GM19452 (cell line): ENCODE results near the gene P2RX2.

ENCODE experiments used
- ATAC-seq: cut with Tn5 transposase; IDR thresholded peaks from one replicate; pipeline ENCODE4 v1.9.1; 2021; ENCODE audit not compliant: unreplicated experiment

P2RX2 gene

DNA sequence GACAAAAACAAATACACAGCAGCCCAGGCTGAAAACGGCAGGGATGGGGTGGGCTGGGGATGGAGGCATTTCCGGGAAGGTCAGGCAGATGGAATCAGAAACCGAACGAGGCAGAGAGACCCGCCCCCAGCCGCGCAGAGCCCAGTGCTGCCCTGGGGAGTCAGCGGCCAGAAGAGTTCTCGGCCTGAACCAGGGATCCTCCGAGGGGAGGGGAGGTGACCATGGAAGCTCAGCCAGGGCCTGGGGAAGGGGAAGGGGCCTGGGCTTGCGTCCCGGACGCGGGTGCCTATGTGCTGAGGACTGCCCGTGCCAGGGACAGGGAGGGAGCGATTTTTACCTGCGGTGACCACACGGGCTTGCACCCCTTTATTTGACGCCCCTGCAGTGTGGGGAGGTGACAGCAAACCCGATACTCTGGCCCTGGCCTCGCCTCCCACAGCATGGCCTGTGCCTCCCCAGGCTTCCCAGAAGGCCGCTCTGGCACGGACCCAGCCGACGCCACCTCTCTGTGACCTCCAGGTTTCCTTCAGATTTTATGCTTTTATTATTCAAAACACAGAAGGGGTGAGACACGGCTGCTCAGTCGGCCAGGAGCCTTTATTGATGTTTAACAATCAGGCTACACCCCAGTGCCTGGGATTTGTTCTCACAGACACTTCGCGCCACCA is 15.9 kb upstream of the P2RX2 start:
- no peak for ATAC-seq

- no peak for ATAC-seq
Observed at GRCh38 chr12:132603240-132604150, 15.1 kb upstream of the P2RX2 start.

DNA sequence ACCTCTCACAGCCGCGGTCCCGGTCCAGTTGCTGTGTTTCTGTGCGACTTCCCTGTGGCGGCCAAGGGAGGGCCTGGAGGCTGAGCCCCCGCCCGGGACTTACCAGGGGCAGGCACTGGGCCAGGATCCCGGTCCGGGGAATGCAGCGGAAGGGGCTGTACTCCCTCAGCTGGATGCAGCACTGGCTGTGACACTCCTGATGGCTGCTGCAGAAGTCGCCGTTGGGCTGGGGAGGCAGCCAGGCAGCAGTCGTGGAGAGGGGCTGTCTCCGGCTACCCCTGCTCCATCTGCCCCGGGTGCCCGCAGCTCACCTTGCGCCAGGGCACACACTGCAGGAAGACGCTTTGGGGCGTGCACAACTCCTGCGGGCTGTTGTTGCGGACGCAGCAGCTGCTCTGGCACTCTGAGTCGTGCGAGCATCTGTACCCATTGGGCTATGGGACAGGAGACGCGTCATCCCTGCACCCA is 14.4 kb upstream of the P2RX2 start:
- no peak for ATAC-seq

- no peak for ATAC-seq
Observed at GRCh38 chr12:132604668-132605441, 13.7 kb upstream of the P2RX2 start.

DNA sequence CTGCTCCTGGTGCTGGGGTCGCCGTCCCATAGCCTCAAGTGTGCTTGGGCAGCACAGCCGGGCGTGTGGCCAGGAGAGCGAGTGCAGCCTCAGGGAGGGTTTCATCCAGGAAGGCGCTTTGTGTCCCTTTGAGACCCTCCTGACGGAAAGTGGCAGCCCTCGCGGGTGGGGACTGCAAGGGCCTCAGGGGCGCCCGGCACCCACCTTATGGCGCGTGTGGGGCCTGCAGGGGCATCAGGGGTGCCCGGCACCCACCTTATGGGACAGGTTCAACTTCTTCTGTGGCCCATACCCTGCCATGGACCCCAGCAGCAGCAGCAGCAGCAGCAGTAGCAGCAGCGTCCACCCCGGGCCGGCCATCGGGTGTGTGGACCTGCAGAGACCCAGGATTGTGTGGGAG is 12.7 kb upstream of the P2RX2 start:
- ATAC-seq, result no peak

DNA sequence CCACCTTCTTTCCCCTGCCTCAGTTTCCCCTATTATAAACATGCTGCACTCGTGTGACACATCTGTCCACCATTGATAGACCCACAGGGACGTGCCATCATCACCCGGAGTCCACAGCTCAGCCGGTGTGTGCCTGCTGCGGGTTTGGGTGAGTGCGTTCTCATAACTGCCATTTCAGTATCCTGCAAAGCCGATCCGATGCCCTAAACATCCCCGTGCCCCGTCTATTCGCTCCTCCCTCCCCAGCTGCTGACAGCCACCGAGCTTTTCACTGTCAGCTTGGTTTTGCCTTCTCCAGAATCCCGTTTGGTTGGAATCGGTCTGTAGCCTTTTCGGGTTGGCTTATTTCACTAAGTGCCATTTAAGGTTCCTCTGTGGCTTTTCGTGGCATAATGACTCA is 12.1 kb upstream of the P2RX2 start:
- no peak for ATAC-seq

DNA sequence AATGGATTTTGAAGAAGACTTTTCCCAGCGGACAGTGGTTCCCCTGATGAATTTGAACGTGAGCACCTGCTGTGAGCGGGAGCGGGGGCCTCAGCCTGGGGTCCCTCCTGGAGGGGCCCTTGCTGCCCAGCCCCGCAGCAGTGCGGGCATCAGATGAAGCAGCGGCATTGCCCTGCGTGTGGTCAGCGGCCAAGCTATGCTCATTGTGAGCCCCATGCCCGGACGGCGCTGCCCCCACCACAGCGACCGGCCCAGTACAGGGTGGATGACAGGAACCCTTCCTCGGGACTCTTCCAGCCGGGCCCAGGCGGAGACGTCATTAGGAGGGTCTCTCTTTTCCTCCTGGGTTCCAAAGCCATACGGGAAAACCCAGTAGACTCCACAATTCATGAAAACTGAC is 11.6 kb upstream of the P2RX2 start:
- no peak for ATAC-seq

- ATAC-seq, result no peak
Observed at GRCh38 chr12:132608231-132609171, 10.1 kb upstream of the P2RX2 start.

GRCh38 chr12:132610051-132610759 is 8.4 kb upstream of the P2RX2 start, which contains the start of gene LRCOL1:
Gene LRCOL1 (minus strand): TSS chr12:132610582. CDS start chr12:132606251, 4,331 bp downstream.
- no peak for ATAC-seq

- ATAC-seq, result no peak
Observed at GRCh38 chr12:132610866-132611602, 7.5 kb upstream of the P2RX2 start.

DNA sequence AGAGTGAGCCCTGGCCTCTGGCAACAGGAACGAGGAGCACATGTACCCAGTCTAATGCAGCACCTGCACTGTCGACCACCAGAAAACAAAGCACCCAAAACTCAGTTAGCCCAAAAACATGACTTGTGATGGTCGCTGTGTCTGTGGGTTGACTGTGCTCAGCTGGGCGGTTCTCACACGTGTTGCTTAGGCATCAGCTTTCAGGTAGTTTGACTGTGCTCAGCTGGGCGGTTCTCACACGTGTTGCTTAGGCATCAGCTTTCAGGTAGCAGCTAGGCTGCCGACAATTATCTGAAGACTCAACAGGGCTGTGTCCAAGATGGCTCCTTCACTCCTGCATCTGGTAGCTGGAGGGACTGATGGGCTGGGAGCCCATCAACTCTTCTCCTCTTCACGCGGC is 7.0 kb upstream of the P2RX2 start:
- no peak for ATAC-seq

DNA sequence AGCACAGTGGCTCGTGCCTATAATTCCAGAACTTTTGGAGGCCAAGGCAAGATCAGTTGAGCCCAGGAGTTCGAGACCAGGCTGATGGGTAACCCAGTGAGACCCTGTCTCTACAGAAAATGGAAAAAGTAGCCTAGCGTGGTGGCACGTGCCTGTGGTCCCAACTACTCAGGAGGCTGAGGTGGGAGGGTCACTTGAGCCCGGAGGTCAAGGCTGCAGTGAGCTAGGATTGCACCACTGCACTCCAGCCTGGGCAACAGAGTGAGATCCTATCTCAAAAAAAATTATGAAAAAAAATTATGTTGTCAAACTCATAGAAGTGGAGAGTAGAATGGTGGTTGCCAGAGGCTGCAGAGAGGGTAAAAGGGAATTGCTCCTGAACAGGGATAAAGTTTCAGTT is 4.5 kb upstream of the P2RX2 start:
- ATAC-seq, result no peak

DNA sequence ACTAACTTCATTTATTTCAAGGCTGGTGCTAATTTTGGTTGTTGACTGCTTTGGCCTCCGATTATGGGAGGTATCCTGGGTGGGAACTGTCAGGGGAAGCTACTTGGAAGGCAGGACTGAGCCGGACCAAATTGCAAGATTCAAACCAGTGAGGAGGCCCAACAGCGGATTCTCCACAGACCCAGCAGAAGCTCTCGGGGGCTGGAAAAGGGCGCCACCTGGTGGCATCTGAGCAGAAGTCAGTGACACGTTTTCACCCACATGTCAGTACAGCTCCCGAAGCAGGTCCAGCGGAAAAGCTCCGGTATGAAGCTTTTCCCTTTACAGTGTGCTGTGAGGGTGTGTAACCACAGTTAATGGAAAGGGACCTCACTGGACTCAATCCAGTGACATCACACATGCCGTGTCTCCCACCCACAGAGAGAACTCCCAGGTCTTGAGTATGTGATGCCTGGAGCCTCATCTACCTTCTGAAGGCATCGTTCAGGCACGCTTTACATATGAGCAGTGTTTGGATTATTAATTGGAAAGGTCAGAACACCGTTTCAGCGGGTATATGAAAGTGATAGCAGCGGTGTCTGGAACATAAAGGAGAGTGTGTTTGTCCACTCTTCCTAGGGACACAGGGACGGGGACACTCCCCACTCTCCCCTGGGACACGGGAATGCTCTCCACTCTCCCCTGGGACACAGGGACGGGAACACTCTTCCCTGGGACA is 3.6 kb upstream of the P2RX2 start:
- ATAC-seq, result no peak

GRCh38 chr12:132615579-132616038 is 3.0 kb upstream of the P2RX2 start:
- ATAC-seq, result no peak

DNA sequence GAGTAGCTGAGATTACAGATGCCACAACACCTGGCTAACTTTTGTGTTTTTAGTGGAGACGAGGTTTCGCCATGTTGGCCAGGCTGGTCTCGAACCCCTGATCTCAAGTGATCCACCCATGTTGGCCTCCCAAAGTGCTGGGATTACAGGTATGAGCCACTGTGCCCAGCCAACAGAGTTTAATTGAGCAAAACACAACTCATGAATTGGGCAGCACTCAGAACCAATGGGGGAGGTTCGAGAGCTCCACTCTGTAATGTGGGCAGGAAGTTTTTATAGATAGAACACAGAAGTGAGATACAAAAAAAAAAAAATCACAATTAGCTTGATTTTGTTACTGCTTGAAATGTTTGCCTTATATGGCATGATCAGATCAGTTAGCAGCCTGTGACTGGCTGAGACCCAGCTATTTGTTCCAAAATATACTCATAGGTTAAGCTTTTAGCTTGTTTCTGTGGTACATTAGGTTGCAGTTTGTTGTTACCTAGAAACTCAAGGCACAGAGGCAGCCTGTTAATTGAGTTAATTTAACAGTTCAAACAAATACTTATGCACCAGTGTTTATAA is 1.4 kb upstream of the P2RX2 start:
- ATAC-seq, result no peak

GRCh38 chr12:132617822-132618682 is 524 bp upstream of the P2RX2 start:
- no peak for ATAC-seq

- no peak for ATAC-seq
Observed at GRCh38 chr12:132619071-132619385, 452 bp downstream of the P2RX2 start.
